Adipocyte (in vitro differentiated cells): ENCODE measurements around the gene GNAO1.

Experiments
- DNase-seq: peaks from one replicate; pipeline ENCODE4 v3.0.0-alpha.2; 2015; ENCODE audit warnings: low read depth
- H3K27me3 ChIP-seq: replicated peaks from 2 replicates; pipeline ENCODE4 v1.7.0; 2013; ENCODE audit warnings: mild to moderate bottlenecking, low read length, moderate library complexity; ENCODE audit not compliant: control insufficient read depth, insufficient read depth
- H3K36me3 ChIP-seq: 2 replicates; pipeline ENCODE4 v1.7.0; 2013; ENCODE audit warnings: low read length, mild to moderate bottlenecking, moderate library complexity; ENCODE audit not compliant: control insufficient read depth, insufficient read depth, severe bottlenecking
- H3K4me1 ChIP-seq: 2 replicates; pipeline ENCODE4 v1.7.0; 2013; ENCODE audit warnings: mild to moderate bottlenecking, low read length, moderate library complexity; ENCODE audit not compliant: control insufficient read depth, insufficient read depth
- H3K4me3 ChIP-seq: 2 replicates; pipeline ENCODE4 v1.7.0; 2013; ENCODE audit warnings: mild to moderate bottlenecking, low read length, moderate library complexity
- H3K9ac ChIP-seq: 2 replicates; pipeline ENCODE4 v1.7.0; 2013; ENCODE audit warnings: mild to moderate bottlenecking, low read length, moderate library complexity
- H3K9me3 ChIP-seq: 2 replicates; pipeline ENCODE4 v1.7.0; 2013; ENCODE audit warnings: mild to moderate bottlenecking, low read length, moderate library complexity; ENCODE audit not compliant: control insufficient read depth

Gene GNAO1

DNA sequence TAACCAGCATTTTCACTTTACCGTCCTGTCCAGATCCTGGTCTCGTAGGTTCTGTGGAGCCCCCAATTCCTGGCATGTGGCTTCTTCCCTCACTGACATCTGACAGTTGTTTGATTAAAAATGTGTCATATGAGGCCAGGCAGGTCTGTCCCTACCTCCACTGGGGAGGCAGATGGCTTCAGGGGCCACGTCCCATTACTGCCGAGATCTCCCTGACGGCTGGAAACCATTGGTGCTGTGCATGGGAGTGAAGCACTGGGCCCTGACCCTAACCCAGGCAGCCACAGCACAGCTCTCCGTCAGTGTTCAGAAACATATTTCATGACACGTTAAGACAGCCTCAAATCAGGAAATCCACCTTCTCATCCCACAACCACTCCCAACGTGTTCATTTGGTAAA, 77.5 kb downstream of the GNAO1 start:
- H3K9me3 ChIP-seq, result no peaks in the 10 kb centered on the region
- no peak overlapping the region for H3K4me3 ChIP-seq
- no peaks in the 10 kb centered on the region for H3K36me3 ChIP-seq
- peaks cover 22% of the 10 kb centered on the region for H3K4me1 ChIP-seq
- H3K27me3 ChIP-seq, result no peaks in the 10 kb centered on the region
- no peak overlapping the region for H3K9ac ChIP-seq
- DNase-seq, result no peak

GRCh38 chr16:56269281-56269680, 78.0 kb downstream of the GNAO1 start:
- Histone ChIP-seq H3K9ac (peak overlapping the region; percentile 15), H3K4me1 (peaks cover 22% of the 10 kb centered on the region), H3K27me3 (no peaks in the 10 kb centered on the region), H3K4me3 (no peak overlapping the region), H3K36me3 (no peaks in the 10 kb centered on the region), H3K9me3 (peaks cover under 1% of the 10 kb centered on the region)
- DNase-seq, result no peak

- Histone ChIP-seq H3K9me3 (peaks cover 5% of the 10 kb centered on the region), H3K36me3 (no peaks in the 10 kb centered on the region), H3K27me3 (no peaks in the 10 kb centered on the region), H3K4me3 (no peak overlapping the region), H3K9ac (peak overlapping the region; percentile 15), H3K4me1 (peaks cover 22% of the 10 kb centered on the region)
- DNase-seq, result peak; percentile 68
These were observed 78.8 kb downstream of the GNAO1 start for GRCh38 chr16:56269811-56270684.

DNA sequence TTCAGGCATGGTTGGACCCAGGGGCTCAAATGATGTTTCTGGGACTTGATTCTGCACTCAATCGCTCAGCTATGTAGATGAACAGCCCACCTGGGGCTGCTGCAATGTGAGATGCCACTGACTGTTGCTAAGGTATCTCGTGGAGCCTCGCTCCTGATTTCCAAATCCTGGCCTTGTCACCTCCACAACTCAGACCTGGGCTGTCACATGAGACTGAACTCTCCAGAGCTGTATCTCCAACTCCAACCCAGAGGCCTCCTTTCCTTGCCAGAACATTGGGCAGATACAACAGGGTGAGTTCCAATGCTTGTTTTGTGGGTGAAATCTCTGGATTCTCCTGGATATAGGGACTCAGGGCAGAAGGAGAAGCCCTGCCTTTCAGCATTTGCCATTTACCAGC, 79.5 kb downstream of the GNAO1 start:
- H3K27me3 ChIP-seq, result no peaks in the 10 kb centered on the region
- H3K4me1 ChIP-seq, result peaks cover 22% of the 10 kb centered on the region
- H3K36me3 ChIP-seq, result no peaks in the 10 kb centered on the region
- DNase-seq, result no peak
- H3K9me3 ChIP-seq, result peaks cover 5% of the 10 kb centered on the region
- no peak overlapping the region for H3K4me3 ChIP-seq
- no peak overlapping the region for H3K9ac ChIP-seq

GRCh38 chr16:56272583-56272894, 81.2 kb downstream of the GNAO1 start:
- Histone ChIP-seq H3K27me3 (peaks cover 2% of the 10 kb centered on the region), H3K9ac (no peak overlapping the region), H3K36me3 (no peaks in the 10 kb centered on the region), H3K4me1 (peaks cover 22% of the 10 kb centered on the region), H3K9me3 (peaks cover 5% of the 10 kb centered on the region), H3K4me3 (no peak overlapping the region)
- DNase-seq, result no peak

GRCh38 chr16:56273615-56274014, 82.3 kb downstream of the GNAO1 start:
- Histone ChIP-seq H3K9ac (no peak overlapping the region), H3K27me3 (peaks cover 2% of the 10 kb centered on the region), H3K4me1 (peaks cover 22% of the 10 kb centered on the region)

GRCh38 chr16:56274369-56274768, 83.1 kb downstream of the GNAO1 start:
- H3K36me3 ChIP-seq, result no peaks in the 10 kb centered on the region
- H3K4me3 ChIP-seq, result no peak overlapping the region
- peaks cover 20% of the 10 kb centered on the region for H3K4me1 ChIP-seq
- H3K9me3 ChIP-seq, result peaks cover 5% of the 10 kb centered on the region
- peaks cover 2% of the 10 kb centered on the region for H3K27me3 ChIP-seq
- H3K9ac ChIP-seq, result no peak overlapping the region
- DNase-seq, result no peak

More at GRCh38 chr16:56273615-56274014, 82.3 kb downstream of the GNAO1 start:
- H3K4me3 ChIP-seq, result no peak overlapping the region
- H3K36me3 ChIP-seq, result no peaks in the 10 kb centered on the region
- DNase-seq, result no peak
- H3K9me3 ChIP-seq, result peaks cover 5% of the 10 kb centered on the region

DNA sequence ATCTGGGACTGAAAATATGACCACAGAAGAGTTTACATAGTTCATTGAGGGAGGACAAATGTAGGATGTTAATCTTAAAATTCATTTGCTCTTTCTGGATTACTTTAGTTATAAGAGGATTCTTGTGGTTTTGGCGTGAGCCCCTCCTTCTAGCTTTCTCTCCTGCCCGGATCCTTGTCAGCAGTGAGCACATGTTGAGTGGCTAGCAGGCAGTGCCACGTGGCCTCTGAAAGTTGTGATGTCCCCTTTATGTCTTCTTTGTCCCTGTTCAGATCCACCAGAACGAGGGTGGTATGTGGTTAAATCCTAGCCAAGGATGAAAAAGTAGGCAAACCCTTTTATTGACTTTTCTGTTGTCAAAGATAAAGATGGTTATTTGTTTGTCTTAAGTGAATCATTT, 83.8 kb downstream of the GNAO1 start:
- DNase-seq, result no peak
- peaks cover 14% of the 10 kb centered on the region for H3K4me1 ChIP-seq
- H3K4me3 ChIP-seq, result no peak overlapping the region
- peaks cover 2% of the 10 kb centered on the region for H3K27me3 ChIP-seq
- no peaks in the 10 kb centered on the region for H3K36me3 ChIP-seq
- no peak overlapping the region for H3K9ac ChIP-seq
- H3K9me3 ChIP-seq, result peaks cover 5% of the 10 kb centered on the region

DNA sequence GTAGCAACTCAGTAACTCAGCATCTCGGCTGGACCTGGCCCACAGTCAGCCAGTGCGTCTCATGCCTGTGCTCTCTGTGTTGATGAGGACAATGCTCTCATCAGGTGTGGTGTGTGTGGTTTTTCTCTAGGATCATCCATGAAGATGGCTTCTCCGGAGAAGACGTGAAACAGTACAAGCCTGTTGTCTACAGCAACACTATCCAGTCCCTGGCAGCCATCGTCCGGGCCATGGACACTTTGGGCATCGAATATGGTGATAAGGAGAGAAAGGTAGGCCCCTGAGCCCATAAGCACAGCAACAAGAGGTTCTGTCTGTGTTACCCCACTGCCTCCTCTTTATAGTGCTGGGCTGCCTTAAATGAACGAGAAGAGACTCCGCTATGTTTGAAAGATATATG, 84.5 kb downstream of the GNAO1 start:
- Histone ChIP-seq H3K4me1 (peaks cover 8% of the 10 kb centered on the region), H3K9me3 (peaks cover 5% of the 10 kb centered on the region), H3K27me3 (peaks cover 2% of the 10 kb centered on the region), H3K9ac (no peak overlapping the region), H3K36me3 (no peaks in the 10 kb centered on the region), H3K4me3 (no peak overlapping the region)
- no peak for DNase-seq

- Histone ChIP-seq H3K27me3 (peaks cover 2% of the 10 kb centered on the region), H3K4me3 (no peak overlapping the region), H3K36me3 (no peaks in the 10 kb centered on the region), H3K4me1 (peaks cover 4% of the 10 kb centered on the region), H3K9me3 (peaks cover 5% of the 10 kb centered on the region), H3K9ac (no peak overlapping the region)
- no peak for DNase-seq
These were observed 85.8 kb downstream of the GNAO1 start for GRCh38 chr16:56277075-56277474.

- Histone ChIP-seq H3K4me3 (no peak overlapping the region), H3K9me3 (peaks cover 5% of the 10 kb centered on the region), H3K4me1 (no peaks in the 10 kb centered on the region), H3K9ac (no peak overlapping the region), H3K36me3 (no peaks in the 10 kb centered on the region), H3K27me3 (peaks cover 2% of the 10 kb centered on the region)
- no peak for DNase-seq
These were observed 87.0 kb downstream of the GNAO1 start for GRCh38 chr16:56278196-56278855.
